Esophagus muscularis mucosa (tissue), 4 donors: ENCODE results near the gene TMEM170B.

Source experiments
- EP300 ChIP-seq: sonication (generic); formaldehyde crosslinking; IDR thresholded peaks from one replicate; pipeline ENCODE4 v1.6.1; 2017; ENCODE audit warnings: antibody characterized with exemption
- POLR2A ChIP-seq: fragments of 450-650 bp; IDR thresholded peaks from one replicate; pipeline ENCODE4 v1.6.1; 2017; ENCODE audit warnings: antibody characterized with exemption, moderate library complexity, mild to moderate bottlenecking, low read depth
- POLR2AphosphoS5 ChIP-seq, 2 donors: sonication (generic); formaldehyde crosslinking; IDR thresholded peaks; one replicate each; pipeline ENCODE4 v1.6.1; 2017; ENCODE audit warnings: antibody characterized with exemption in 2 of 2
- TF ChIP-seq, protein P1 (sequence below), 3 experiments: fragments of 200-600 bp in 2 of 3; fragments of 450-650 bp in 1 of 3; sonication (generic) in 2 of 3; IDR thresholded peaks; one replicate each; pipeline ENCODE4 v1.5.1; 2017 to 2019; ENCODE audit warnings: antibody characterized with exemption in 3 of 3, mild to moderate bottlenecking in 2 of 3, moderate library complexity in 1 of 3

GRCh38 chr6:11593096-11593495 is 55.5 kb downstream of the TMEM170B start:
- TF ChIP-seq, protein P1, sequence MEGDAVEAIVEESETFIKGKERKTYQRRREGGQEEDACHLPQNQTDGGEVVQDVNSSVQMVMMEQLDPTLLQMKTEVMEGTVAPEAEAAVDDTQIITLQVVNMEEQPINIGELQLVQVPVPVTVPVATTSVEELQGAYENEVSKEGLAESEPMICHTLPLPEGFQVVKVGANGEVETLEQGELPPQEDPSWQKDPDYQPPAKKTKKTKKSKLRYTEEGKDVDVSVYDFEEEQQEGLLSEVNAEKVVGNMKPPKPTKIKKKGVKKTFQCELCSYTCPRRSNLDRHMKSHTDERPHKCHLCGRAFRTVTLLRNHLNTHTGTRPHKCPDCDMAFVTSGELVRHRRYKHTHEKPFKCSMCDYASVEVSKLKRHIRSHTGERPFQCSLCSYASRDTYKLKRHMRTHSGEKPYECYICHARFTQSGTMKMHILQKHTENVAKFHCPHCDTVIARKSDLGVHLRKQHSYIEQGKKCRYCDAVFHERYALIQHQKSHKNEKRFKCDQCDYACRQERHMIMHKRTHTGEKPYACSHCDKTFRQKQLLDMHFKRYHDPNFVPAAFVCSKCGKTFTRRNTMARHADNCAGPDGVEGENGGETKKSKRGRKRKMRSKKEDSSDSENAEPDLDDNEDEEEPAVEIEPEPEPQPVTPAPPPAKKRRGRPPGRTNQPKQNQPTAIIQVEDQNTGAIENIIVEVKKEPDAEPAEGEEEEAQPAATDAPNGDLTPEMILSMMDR (IDR thresholded peaks at IDR 0.05): no peak
- TF ChIP-seq EP300: no peak
- no peak for TF ChIP-seq POLR2AphosphoS5 (IDR thresholded peaks at IDR 0.05)
- TF ChIP-seq POLR2A: no peak
